Keratinocyte (primary cell): ENCODE data around the gene TRAPPC6A. TPM values are rescaled to one million over a fixed set of nuclear protein-coding genes. Genes with fewer than 3 reads are reported as not detected.

ENCODE experiments used
- DNase-seq: peaks from one replicate; pipeline ENCODE4 v3.0.0-alpha.2; 2011; ENCODE audit warnings: low read depth, missing footprints, low spot score
- FAIRE-seq: peaks from 2 replicates; lab custom pipeline; 2011; peaks lifted over from hg19 to GRCh38; lab: Jason Lieb, UNC
- H2AFZ ChIP-seq: 2 replicates; pipeline ENCODE4 v1.6.0; 2012; ENCODE audit warnings: low read length, control low read depth, inconsistent platforms; ENCODE audit not compliant: control insufficient read depth
- H3K27ac ChIP-seq: 2 replicates; pipeline ENCODE4 v1.5.1; 2011; ENCODE audit warnings: low read length; ENCODE audit not compliant: control insufficient read depth, insufficient read depth
- H3K27me3 ChIP-seq: 3 replicates; pipeline ENCODE4 v1.6.0; 2011; ENCODE audit warnings: low read length; ENCODE audit not compliant: control insufficient read depth, insufficient read depth; ENCODE audit errors: extremely low read depth
- H3K36me3 ChIP-seq, 2 experiments: 2 replicates in 1 of 2; 3 replicates in 1 of 2; pipeline ENCODE4 v1.5.1; 2011; ENCODE audit warnings: low read length in 2 of 2, mild to moderate bottlenecking in 1 of 2; ENCODE audit not compliant: control insufficient read depth in 2 of 2, insufficient read depth in 2 of 2; ENCODE audit errors: extremely low read depth in 1 of 2
- H3K4me1 ChIP-seq: 3 replicates; pipeline ENCODE4 v1.5.1; 2011; ENCODE audit warnings: low read length; ENCODE audit not compliant: control insufficient read depth, insufficient read depth; ENCODE audit errors: extremely low read depth
- H3K4me2 ChIP-seq: 3 replicates; pipeline ENCODE4 v1.6.0; 2011; ENCODE audit warnings: low read depth, low read length; ENCODE audit not compliant: control insufficient read depth, insufficient read depth; ENCODE audit errors: extremely low read depth
- H3K4me3 ChIP-seq, 3 experiments: fragments of 200-600 bp in 1 of 3; sonication (generic) in 1 of 3; 2 replicates in 2 of 3; 3 replicates in 1 of 3; pipeline ENCODE4 v1.5.1; 2011 to 2016; ENCODE audit warnings: low read length in 3 of 3, mild to moderate bottlenecking in 3 of 3, control low read depth in 2 of 3, inconsistent platforms in 1 of 3, low read depth in 1 of 3, mixed read lengths in 1 of 3, mixed run types in 1 of 3, moderate library complexity in 1 of 3; ENCODE audit not compliant: control insufficient read depth in 2 of 3, insufficient read depth in 2 of 3; ENCODE audit errors: extremely low read depth in 1 of 3
- H3K79me2 ChIP-seq: 2 replicates; pipeline ENCODE4 v1.6.0; 2012; ENCODE audit warnings: low read length; ENCODE audit not compliant: control insufficient read depth, insufficient read depth
- H3K9ac ChIP-seq: 3 replicates; pipeline ENCODE4 v1.6.0; 2011; ENCODE audit warnings: low read length; ENCODE audit not compliant: control insufficient read depth, insufficient read depth; ENCODE audit errors: extremely low read depth
- H3K9me1 ChIP-seq: 3 replicates; pipeline ENCODE4 v1.6.0; 2011; ENCODE audit warnings: low read length; ENCODE audit not compliant: control insufficient read depth, insufficient read depth; ENCODE audit errors: extremely low read depth
- H3K9me3 ChIP-seq: 2 replicates; pipeline ENCODE4 v1.5.1; 2012; ENCODE audit warnings: low read depth, low read length; ENCODE audit not compliant: control insufficient read depth
- H4K20me1 ChIP-seq: 3 replicates; pipeline ENCODE4 v1.6.0; 2011; ENCODE audit warnings: low read length; ENCODE audit not compliant: control insufficient read depth, insufficient read depth; ENCODE audit errors: extremely low read depth
- CTCF ChIP-seq, 3 experiments: IDR thresholded peaks in 1 of 3; conservative IDR thresholded peaks in 1 of 3; optimal IDR thresholded peaks in 1 of 3; 2 replicates in 2 of 3; 3 replicates in 1 of 3; pipeline versions ENCODE3 to v1.5.1; 2011; ENCODE audit warnings: low read length in 3 of 3, mild to moderate bottlenecking in 3 of 3, moderate library complexity in 2 of 3, control low read depth in 1 of 3, inconsistent platforms in 1 of 3; ENCODE audit not compliant: insufficient read depth in 2 of 3; ENCODE audit errors: extremely low read depth in 1 of 3
- EZH2 ChIP-seq: IDR thresholded peaks from one replicate; pipeline ENCODE4 v1.6.1; 2012; ENCODE audit warnings: inconsistent platforms, mild to moderate bottlenecking, low read length, moderate library complexity
- dilution Hi-C: fragments of 300-500 bp; cut with MboI; formaldehyde crosslinking; loops from one replicate; pipeline ENCODE4 v1.7.0; 2020; ENCODE audit warnings: low sequenced_read_pairs; ENCODE audit not compliant: extremely low pct_ligation_motif_present
- polyA plus RNA-seq, 5 experiments: library from polyadenylated mRNA; depleted of rRNA in 3 of 5; stranded (reverse) in 3 of 5; stranded (forward) in 1 of 5; unstranded in 1 of 5; fragments of >200 nt; gene quantifications; 1 replicate in 1 of 5; 2 replicates in 3 of 5; 3 replicates in 1 of 5; pipeline versions ENCODE4 v1.2.1 to v1.2.3, GENCODE V29; 2011 to 2012; ENCODE audit warnings: missing spikeins in 2 of 5, low read depth in 1 of 5, low replicate concordance in 1 of 5

Gene TRAPPC6A
- polyA plus RNA-seq, 1 donor (not counting 4 experiments of a cell fraction or from before 2014, with no cell fraction given): 4.7 TPM

- FAIRE-seq (peak; percentile 20), DNase-seq (peak; percentile 86)
- H3K4me1 ChIP-seq: peaks cover 49% of the 10 kb centered on the region
- no peaks in the 10 kb centered on the region for H3K9me3 ChIP-seq
- H3K36me3 ChIP-seq: no peaks in the 10 kb centered on the region
- no peaks in the 10 kb centered on the region for H3K27me3 ChIP-seq
- H3K4me3 ChIP-seq: no peak overlapping the region
- peaks cover 2% of the 10 kb centered on the region for H4K20me1 ChIP-seq
- dilution Hi-C loops: no loop called here
- peak overlapping the region; percentile 28 for H3K9ac ChIP-seq
- TF ChIP-seq EZH2 (no peak), CTCF (optimal IDR thresholded peaks at IDR 0.05 in 1 of 3, IDR thresholded peaks at IDR 0.05 in 1 of 3, conservative IDR thresholded peaks at IDR 0.05 in 1 of 3; ENCODE audit: extremely low read depth in 1 of 3, insufficient read depth in 2 of 3, low read length in 3 of 3) (peak in 2 of 3 experiments; percentile 30 to 32)
- no peaks in the 10 kb centered on the region for H3K9me1 ChIP-seq
- no peak overlapping the region for H3K27ac ChIP-seq
- H3K79me2 ChIP-seq: no peaks in the 10 kb centered on the region
- H3K4me2 ChIP-seq: peak overlapping the region; percentile 60
- H2AFZ ChIP-seq: peak overlapping the region; percentile 67
Measured at GRCh38 chr19:45164577-45165335, 13.3 kb downstream of the TRAPPC6A start.

DNA sequence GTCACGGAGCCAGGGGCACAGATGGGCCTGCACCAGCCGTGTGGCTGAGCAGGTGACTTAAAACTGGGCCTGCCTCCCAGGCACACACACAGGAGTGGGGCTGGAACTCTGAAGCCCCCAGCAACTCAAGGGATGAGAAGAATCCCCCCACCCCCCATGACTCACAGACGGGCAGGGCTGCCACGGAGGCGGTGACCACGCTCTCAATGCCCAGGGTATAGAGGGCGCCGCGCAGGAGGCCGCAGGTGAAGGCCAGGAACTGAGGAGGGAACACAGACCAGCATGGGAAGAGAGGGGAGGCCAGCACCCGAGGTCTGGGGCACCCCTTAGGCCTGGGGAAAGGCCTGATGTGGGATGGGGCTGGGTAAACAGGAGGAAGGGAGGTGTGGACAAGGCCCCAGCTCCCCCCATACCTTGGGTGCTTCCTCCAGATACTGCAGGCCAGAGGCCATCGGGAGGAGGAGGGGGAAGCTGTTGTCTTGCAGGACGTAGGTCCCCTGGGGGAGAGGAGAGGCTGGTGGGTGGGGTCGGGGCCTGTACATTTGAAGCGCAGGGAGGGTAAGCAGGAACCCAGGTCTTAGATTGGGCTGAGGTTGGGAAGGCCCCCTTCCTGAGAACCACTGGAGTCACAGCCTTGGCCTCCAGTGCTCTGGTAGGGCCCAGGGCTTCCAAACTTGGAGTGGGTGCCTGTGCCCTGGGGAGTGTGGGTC lies 14.1 kb downstream of the TRAPPC6A start:
- Histone ChIP-seq H4K20me1 (peaks cover 2% of the 10 kb centered on the region), H3K9ac (peak overlapping the region; percentile 28), H3K4me3 (no peak overlapping the region), H3K27me3 (no peaks in the 10 kb centered on the region), H3K9me1 (no peaks in the 10 kb centered on the region), H2AFZ (peak overlapping the region; percentile 26), H3K79me2 (no peaks in the 10 kb centered on the region), H3K9me3 (no peaks in the 10 kb centered on the region), H3K4me2 (peak overlapping the region; percentile 60), H3K27ac (no peak overlapping the region), H3K36me3 (no peaks in the 10 kb centered on the region), H3K4me1 (peaks cover 49% of the 10 kb centered on the region)
- DNase-seq (no peak), FAIRE-seq (no peak)
- dilution Hi-C loops: no loop called here
- TF ChIP-seq CTCF (optimal IDR thresholded peaks at IDR 0.05 in 1 of 3, IDR thresholded peaks at IDR 0.05 in 1 of 3, conservative IDR thresholded peaks at IDR 0.05 in 1 of 3; ENCODE audit: extremely low read depth in 1 of 3, insufficient read depth in 2 of 3, low read length in 3 of 3): peak in 1 of 3 experiments; percentile 7
- TF ChIP-seq EZH2: no peak
